ENCODE data around the gene ELN.

The ELN gene

GRCh38 chr7:73994761-73995160 lies 33.2 kb upstream of the ELN start:
- no peak for ATAC-seq
- no peak for TF ChIP-seq SNAI2 (CRISPR knock-in tag; IDR thresholded peaks at IDR 0.05)

- TF ChIP-seq ISL1 (CRISPR knock-in tag; IDR thresholded peaks at IDR 0.05): no peak
- TF ChIP-seq PPARA (CRISPR knock-in tag; IDR thresholded peaks at IDR 0.05; ENCODE audit: borderline replicate concordance): no peak
- TF ChIP-seq RARB (CRISPR knock-in tag; IDR thresholded peaks at IDR 0.05): no peak
- no peak for TF ChIP-seq GLIS3 (CRISPR knock-in tag; IDR thresholded peaks at IDR 0.05)
- TF ChIP-seq ZFP30 (CRISPR knock-in tag; IDR thresholded peaks at IDR 0.05): no peak
- ATAC-seq: no peak
Observed at GRCh38 chr7:73995330-73995729, 32.6 kb upstream of the ELN start.

GRCh38 chr7:73995821-73996511 lies 32.0 kb upstream of the ELN start:
- no peak for ATAC-seq
- TF ChIP-seq ARNTL (CRISPR knock-in tag; IDR thresholded peaks at IDR 0.05; ENCODE audit: borderline replicate concordance, low read depth): no peak

- TF ChIP-seq TCF4 (CRISPR knock-in tag; IDR thresholded peaks at IDR 0.05; ENCODE audit: borderline replicate concordance) (no peak), CSDC2 (CRISPR knock-in tag; IDR thresholded peaks at IDR 0.05) (no peak), ZFP3 (CRISPR knock-in tag; IDR thresholded peaks at IDR 0.05) (no peak), ZNF70 (CRISPR knock-in tag; IDR thresholded peaks at IDR 0.05) (no peak), PPARA (CRISPR knock-in tag; IDR thresholded peaks at IDR 0.05; ENCODE audit: borderline replicate concordance) (no peak), PATZ1 (CRISPR knock-in tag; IDR thresholded peaks at IDR 0.05; ENCODE audit: borderline replicate concordance) (no peak), GLIS3 (CRISPR knock-in tag; IDR thresholded peaks at IDR 0.05) (no peak), ZNF8 (CRISPR knock-in tag; IDR thresholded peaks at IDR 0.05) (no peak), BACH2 (CRISPR knock-in tag; IDR thresholded peaks at IDR 0.05; ENCODE audit: borderline replicate concordance) (no peak), ZC3H10 (CRISPR knock-in tag; IDR thresholded peaks at IDR 0.05) (no peak), TOX (CRISPR knock-in tag; IDR thresholded peaks at IDR 0.05; ENCODE audit: borderline replicate concordance) (no peak), ZFP30 (CRISPR knock-in tag; IDR thresholded peaks at IDR 0.05) (no peak), ARNTL (CRISPR knock-in tag; IDR thresholded peaks at IDR 0.05; ENCODE audit: borderline replicate concordance, low read depth) (no peak), OSR1 (CRISPR knock-in tag; IDR thresholded peaks at IDR 0.05) (no peak), CREB5 (CRISPR knock-in tag; IDR thresholded peaks at IDR 0.05; ENCODE audit: low read depth) (no peak), CSRNP3 (CRISPR knock-in tag; IDR thresholded peaks at IDR 0.05) (no peak), RARB (CRISPR knock-in tag; IDR thresholded peaks at IDR 0.05) (no peak)
- no peak for ATAC-seq
Observed at GRCh38 chr7:73997056-73997455, 30.9 kb upstream of the ELN start.

GRCh38 chr7:73999664-74000435 lies 28.1 kb upstream of the ELN start:
- ATAC-seq: peak; percentile 70
- TF ChIP-seq GLIS3 (CRISPR knock-in tag; IDR thresholded peaks at IDR 0.05): peak; percentile 74; the same call in 1 of the 2 replicates
- peak; percentile 74 for TF ChIP-seq SNAI2 (CRISPR knock-in tag; IDR thresholded peaks at IDR 0.05)
- TF ChIP-seq PATZ1 (CRISPR knock-in tag; IDR thresholded peaks at IDR 0.05; ENCODE audit: borderline replicate concordance): peak; percentile 91
- TF ChIP-seq ESRRG (CRISPR knock-in tag; IDR thresholded peaks at IDR 0.05): no peak
- TF ChIP-seq ISL1 (CRISPR knock-in tag; IDR thresholded peaks at IDR 0.05): peak; percentile 95
- peak; percentile 86 for TF ChIP-seq CREB5 (CRISPR knock-in tag; IDR thresholded peaks at IDR 0.05; ENCODE audit: low read depth)
- TF ChIP-seq ARNTL (CRISPR knock-in tag; IDR thresholded peaks at IDR 0.05; ENCODE audit: borderline replicate concordance, low read depth): no peak
- TF ChIP-seq ZC3H10 (CRISPR knock-in tag; IDR thresholded peaks at IDR 0.05): peak; percentile 72
- TF ChIP-seq ZNF8 (CRISPR knock-in tag; IDR thresholded peaks at IDR 0.05): no peak; the same call in 1 of the 2 replicates
- peak; percentile 71 for TF ChIP-seq ZFP3 (CRISPR knock-in tag; IDR thresholded peaks at IDR 0.05)
- TF ChIP-seq ZNF70 (CRISPR knock-in tag; IDR thresholded peaks at IDR 0.05): no peak
- no peak for TF ChIP-seq RARB (CRISPR knock-in tag; IDR thresholded peaks at IDR 0.05)
- peak; percentile 82 for TF ChIP-seq CSDC2 (CRISPR knock-in tag; IDR thresholded peaks at IDR 0.05)
- TF ChIP-seq TSHZ2 (CRISPR knock-in tag; IDR thresholded peaks at IDR 0.05): no peak
- TF ChIP-seq ZFP30 (CRISPR knock-in tag; IDR thresholded peaks at IDR 0.05): no peak
